ENCODE results near the gene ZNF746. TPM values are rescaled to one million over a fixed set of nuclear protein-coding genes. Genes with fewer than 3 reads are reported as not detected.

Gene ZNF746
- total RNA-seq, result 23.8 and 31.0 TPM in 2 replicates

GRCh38 chr7:149497467-149498261 lies at the start of gene ZNF746:
ZNF746 (minus strand) TSS chr7:149497809; CDS start chr7:149497536, 273 bp downstream.

GRCh38 chr7:149460493-149461277 lies 36.9 kb downstream of the ZNF746 start, which contains the start of gene ZNF777:
ZNF777 (minus strand) TSS chr7:149461062; CDS start chr7:149456022, 5,040 bp downstream.

Other genes starting within 250 kb of the ZNF746 start
- 6.9 and 9.8 TPM in 2 replicates for gene ZNF783, start 235.6 kb downstream of the ZNF746 start, total RNA-seq
- gene ZNF777, start 36.7 kb downstream of the ZNF746 start, total RNA-seq, result 9.4 and 10.8 TPM in 2 replicates

Data from vein endothelial cell (primary cell).